CD4-positive, alpha-beta T cell (primary cell): ENCODE results near the gene MAPKAPK3. TPM values are rescaled to one million over a fixed set of nuclear protein-coding genes. Genes with fewer than 3 reads are reported as not detected.

Experiments
- ATAC-seq: fragments of 200-7000 bp; cut with Tn5 transposase; one replicate; pipeline ENCODE4 v1.10.0; 2022; ENCODE audit warnings: mild to moderate bottlenecking; ENCODE audit not compliant: poor library complexity
- CTCF ChIA-PET: fragments of 350-600 bp; sonication (Branson Sonifier 250); formaldehyde crosslinking; loops from one replicate; lab custom pipeline; 2021; ENCODE audit warnings: antibody characterized with exemption, inconsistent platforms; lab: Charles Lee
- POLR2A ChIA-PET: fragments of 350-600 bp; sonication (Branson Sonifier 250); formaldehyde crosslinking; loops from one replicate; lab custom pipeline; 2021; ENCODE audit warnings: antibody characterized with exemption, inconsistent platforms; lab: Charles Lee
- DNase-seq, 14 experiments: peaks; one replicate each; pipeline ENCODE4 v3.0.0-alpha.2; 2013 to 2020; ENCODE audit warnings: mixed read lengths in 2 of 14
- H3K27ac ChIP-seq, 2 donors: one replicate each; pipeline versions ENCODE4 v1.5.1 to v1.7.0; 2013; ENCODE audit warnings: low read length in 2 of 2, low read depth in 1 of 2, mild to moderate bottlenecking in 1 of 2
- H3K27me3 ChIP-seq, 2 experiments: 1 replicate in 1 of 2; 2 replicates in 1 of 2; pipeline versions ENCODE4 v1.6.1 to v1.7.0; 2013; ENCODE audit warnings: low read length in 2 of 2, control low read depth in 1 of 2, mild to moderate bottlenecking in 1 of 2, moderate library complexity in 1 of 2; ENCODE audit not compliant: insufficient read depth in 2 of 2, control insufficient read depth in 1 of 2
- H3K36me3 ChIP-seq: one replicate; pipeline ENCODE4 v1.6.1; 2013; ENCODE audit warnings: low read length, control low read depth; ENCODE audit not compliant: insufficient read depth
- H3K4me1 ChIP-seq: one replicate; pipeline ENCODE4 v1.6.1; 2013; ENCODE audit warnings: low read length, control low read depth; ENCODE audit not compliant: insufficient read depth
- H3K4me3 ChIP-seq: one replicate; pipeline ENCODE4 v1.5.1; 2013; ENCODE audit warnings: mild to moderate bottlenecking, low read length, moderate library complexity
- H3K9me3 ChIP-seq, 2 experiments: 1 replicate in 1 of 2; 2 replicates in 1 of 2; pipeline versions ENCODE4 v1.6.1 to v1.7.0; 2013; ENCODE audit warnings: low read length in 2 of 2, mild to moderate bottlenecking in 2 of 2, control low read depth in 1 of 2, moderate library complexity in 1 of 2; ENCODE audit not compliant: control insufficient read depth in 1 of 2, insufficient read depth in 1 of 2
- H3K27ac Mint-ChIP-seq: one replicate; pipeline ENCODE4 v1.8.0; 2020; ENCODE audit warnings: mixed read lengths
- H3K27me3 Mint-ChIP-seq: one replicate; pipeline ENCODE4 v1.8.0; 2021; ENCODE audit warnings: mixed read lengths
- H3K36me3 Mint-ChIP-seq: one replicate; pipeline ENCODE4 v1.8.0; 2021; ENCODE audit warnings: low read depth, mixed read lengths
- H3K4me1 Mint-ChIP-seq: one replicate; pipeline ENCODE4 v1.8.0; 2021; ENCODE audit warnings: low read depth, mixed read lengths
- H3K4me3 Mint-ChIP-seq: one replicate; pipeline ENCODE4 v1.8.0; 2020; ENCODE audit warnings: mild to moderate bottlenecking, mixed read lengths
- H3K9me3 Mint-ChIP-seq: one replicate; pipeline ENCODE4 v1.8.0; 2020; ENCODE audit warnings: mixed read lengths
- intact Hi-C, 2 experiments: fragments of 100-400 bp; cut with DNase I in 1 of 2; cut with micrococcal nuclease in 1 of 2; formaldehyde crosslinking; loops; one replicate each; pipeline versions ENCODE4 v1.15.1 to v1.9.0; 2023 to 2025; cut with DNase I, micrococcal nuclease
- total RNA-seq, 174 experiments: library from RNA in 2 of 174; stranded (reverse) in 2 of 174; gene quantifications; one replicate each; pipeline ENCODE4 v1.2.3 and lab custom pipeline; 2021 to 2026
- TF ChIP-seq, protein P1 (sequence below): fragments of 200-600 bp; IDR thresholded peaks from one replicate; pipeline ENCODE4 v1.8.0; 2022; ENCODE audit warnings: antibody characterized with exemption, mild to moderate bottlenecking

MAPKAPK3 gene
- total RNA-seq, 2 experiments from 2014 or later, result 16.4 to 16.6 TPM

DNA sequence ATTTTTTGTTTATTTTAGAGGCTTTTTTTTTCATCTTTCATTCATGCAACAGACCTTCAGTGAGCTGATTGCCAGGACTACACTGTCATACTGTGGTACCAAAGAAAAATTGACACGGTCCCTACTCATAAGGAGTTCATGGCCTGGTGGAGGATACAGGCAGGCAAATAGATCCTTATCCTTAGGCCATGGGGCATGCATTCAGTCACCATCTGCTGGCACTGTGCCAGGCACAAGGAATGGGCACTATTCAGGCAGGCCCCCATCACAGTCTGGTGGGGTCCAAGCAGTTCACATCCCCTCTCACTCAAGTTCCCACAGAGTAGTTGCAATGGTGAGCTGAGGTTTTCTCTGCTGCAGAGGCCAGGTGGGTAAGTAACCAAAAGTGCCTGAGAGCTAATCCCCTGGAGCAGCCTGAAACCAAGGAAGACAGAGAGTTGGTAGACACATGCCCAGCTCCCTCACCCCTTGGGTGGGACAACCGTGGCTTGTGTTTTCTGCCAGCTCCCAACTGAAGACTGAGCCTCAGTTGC is 22.6 kb upstream of the MAPKAPK3 start:
- TF ChIP-seq, protein P1, sequence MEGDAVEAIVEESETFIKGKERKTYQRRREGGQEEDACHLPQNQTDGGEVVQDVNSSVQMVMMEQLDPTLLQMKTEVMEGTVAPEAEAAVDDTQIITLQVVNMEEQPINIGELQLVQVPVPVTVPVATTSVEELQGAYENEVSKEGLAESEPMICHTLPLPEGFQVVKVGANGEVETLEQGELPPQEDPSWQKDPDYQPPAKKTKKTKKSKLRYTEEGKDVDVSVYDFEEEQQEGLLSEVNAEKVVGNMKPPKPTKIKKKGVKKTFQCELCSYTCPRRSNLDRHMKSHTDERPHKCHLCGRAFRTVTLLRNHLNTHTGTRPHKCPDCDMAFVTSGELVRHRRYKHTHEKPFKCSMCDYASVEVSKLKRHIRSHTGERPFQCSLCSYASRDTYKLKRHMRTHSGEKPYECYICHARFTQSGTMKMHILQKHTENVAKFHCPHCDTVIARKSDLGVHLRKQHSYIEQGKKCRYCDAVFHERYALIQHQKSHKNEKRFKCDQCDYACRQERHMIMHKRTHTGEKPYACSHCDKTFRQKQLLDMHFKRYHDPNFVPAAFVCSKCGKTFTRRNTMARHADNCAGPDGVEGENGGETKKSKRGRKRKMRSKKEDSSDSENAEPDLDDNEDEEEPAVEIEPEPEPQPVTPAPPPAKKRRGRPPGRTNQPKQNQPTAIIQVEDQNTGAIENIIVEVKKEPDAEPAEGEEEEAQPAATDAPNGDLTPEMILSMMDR, result no peak
- H3K9me3 ChIP-seq, result no peaks in the 10 kb centered on the region
- ATAC-seq, result no peak
- ChIA-PET POLR2A (interaction anchor here (1.0 to 9.4 kb wide), 2 partner anchors 16 to 25 kb away, joined by 3 to 86 read pairs; partner anchors contain the start of genes CISH and HEMK1), CTCF (interaction anchor here (0.8 to 8.4 kb wide), 4 partner anchors 13 to 25 kb away, joined by 3 to 114 read pairs (median 3); partner anchors contain the start of genes CISH and HEMK1)
- intact Hi-C loops, result no loop called here
- H3K27me3 ChIP-seq, result no peaks in the 10 kb centered on the region
- Mint-ChIP-seq H3K27me3 (no peaks in the 10 kb centered on the region), H3K4me1 (peaks cover 39% of the 10 kb centered on the region), H3K36me3 (no peaks in the 10 kb centered on the region), H3K4me3 (no peak overlapping the region), H3K9me3 (no peaks in the 10 kb centered on the region), H3K27ac (peak overlapping the region; percentile 79)
- H3K27ac ChIP-seq, result peak overlapping the region in 1 of 2 donors; percentile 30
- H3K4me3 ChIP-seq, result no peak overlapping the region
- DNase-seq, result no peak
- no peaks in the 10 kb centered on the region for H3K36me3 ChIP-seq
- peaks cover 68% of the 10 kb centered on the region for H3K4me1 ChIP-seq

GRCh38 chr3:50599115-50599715 is 17.7 kb upstream of the MAPKAPK3 start:
- intact Hi-C loops, result no loop called here
- POLR2A ChIA-PET, result interaction anchor here (1.6 to 6.0 kb wide), 3 partner anchors 12 to 30 kb away, joined by 5 to 60 read pairs (median 9); partner anchors contain the start of genes CISH and HEMK1
- H3K27me3 Mint-ChIP-seq, result no peaks in the 10 kb centered on the region

DNA sequence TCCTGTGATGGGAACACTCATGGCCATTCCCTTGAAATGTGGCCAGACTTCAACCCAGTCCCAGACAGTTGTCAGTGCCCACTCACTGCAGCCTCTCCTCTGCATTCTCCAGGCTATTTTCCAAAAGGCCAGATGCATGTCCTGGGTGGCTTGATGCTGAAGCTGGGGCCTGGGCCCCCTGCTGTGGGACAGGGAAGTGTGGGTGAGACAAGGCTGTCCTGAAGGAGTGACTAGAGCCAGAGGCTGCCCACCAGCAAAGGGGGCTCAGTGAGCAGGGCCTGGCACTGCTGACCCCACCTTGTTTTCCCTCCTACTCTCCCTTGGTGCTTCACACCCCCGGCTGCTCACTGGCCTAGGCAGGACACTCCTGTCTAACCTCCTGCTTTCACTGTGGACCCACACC is 17.2 kb upstream of the MAPKAPK3 start:
- Histone ChIP-seq H3K9me3 (no peaks in the 10 kb centered on the region), H3K4me3 (no peak overlapping the region), H3K27me3 (no peaks in the 10 kb centered on the region), H3K27ac (peak overlapping the region in 1 of 2 donors; percentile 86), H3K4me1 (peaks cover 71% of the 10 kb centered on the region), H3K36me3 (peaks cover 22% of the 10 kb centered on the region)
- TF ChIP-seq, protein P1, result no peak
- POLR2A ChIA-PET, result interaction anchor here (1.6 to 20.8 kb wide), 4 partner anchors 9 to 27 kb away, joined by 5 to 446 read pairs (median 61); partner anchors contain the start of genes C3orf18, CISH and HEMK1
- CTCF ChIA-PET, result interaction anchor here (1.1 kb wide), 1 partner anchor 14 kb away, joined by 3 read pairs; no protein-coding TSS in a partner anchor
- ATAC-seq (no peak), DNase-seq (no peak)
- intact Hi-C loops, result no loop called here
- Mint-ChIP-seq H3K9me3 (no peaks in the 10 kb centered on the region), H3K4me1 (peaks cover 51% of the 10 kb centered on the region), H3K27me3 (no peaks in the 10 kb centered on the region), H3K4me3 (no peak overlapping the region), H3K27ac (peak overlapping the region; percentile 93), H3K36me3 (peaks cover 14% of the 10 kb centered on the region)

More at GRCh38 chr3:50599115-50599715, 17.7 kb upstream of the MAPKAPK3 start:
- Mint-ChIP-seq H3K4me1 (peaks cover 50% of the 10 kb centered on the region), H3K27ac (peak overlapping the region; percentile 93), H3K36me3 (peaks cover 10% of the 10 kb centered on the region), H3K9me3 (no peaks in the 10 kb centered on the region), H3K4me3 (no peak overlapping the region)
- H3K27ac ChIP-seq, result peak overlapping the region in 1 of 2 donors; percentile 86
- H3K36me3 ChIP-seq, result peaks cover 17% of the 10 kb centered on the region
- no peaks in the 10 kb centered on the region for H3K9me3 ChIP-seq
- H3K27me3 ChIP-seq, result no peaks in the 10 kb centered on the region
- H3K4me1 ChIP-seq, result peaks cover 71% of the 10 kb centered on the region
- CTCF ChIA-PET, result interaction anchor here (0.8 to 2.4 kb wide), 3 partner anchors 14 to 27 kb away, joined by 3 to 5 read pairs (median 3); no protein-coding TSS in a partner anchor
- H3K4me3 ChIP-seq, result no peak overlapping the region
- TF ChIP-seq, protein P1, result no peak
- ATAC-seq (no peak), DNase-seq (no peak)
